AG09309 (cell line): Measurements from ENCODE around the gene RGS18.
A peak's percentile ranks its signal among the peaks of the same experiment; 100 is the strongest.
"Not testable (repeated sequence)": the region's sequence is repeated elsewhere in the genome, so short reads cannot be mapped to it uniquely, and the experiment has no call there.

Experiments used
- DNase-seq: peaks from one replicate; pipeline ENCODE4 v3.0.0-alpha.2; 2010; ENCODE audit warnings: low read depth
- H3K4me3 ChIP-seq: 2 replicates; pipeline ENCODE4 v1.5.1; 2011; ENCODE audit warnings: mild to moderate bottlenecking, low read depth, low read length, moderate library complexity; ENCODE audit not compliant: control insufficient read depth
- CTCF ChIP-seq: IDR thresholded peaks from 2 replicates; pipeline ENCODE4 v1.5.1; 2011; ENCODE audit warnings: mild to moderate bottlenecking, low read depth, low read length, inconsistent platforms; ENCODE audit not compliant: insufficient read depth, control insufficient read depth; ENCODE audit errors: missing control alignments

The RGS18 gene

DNA sequence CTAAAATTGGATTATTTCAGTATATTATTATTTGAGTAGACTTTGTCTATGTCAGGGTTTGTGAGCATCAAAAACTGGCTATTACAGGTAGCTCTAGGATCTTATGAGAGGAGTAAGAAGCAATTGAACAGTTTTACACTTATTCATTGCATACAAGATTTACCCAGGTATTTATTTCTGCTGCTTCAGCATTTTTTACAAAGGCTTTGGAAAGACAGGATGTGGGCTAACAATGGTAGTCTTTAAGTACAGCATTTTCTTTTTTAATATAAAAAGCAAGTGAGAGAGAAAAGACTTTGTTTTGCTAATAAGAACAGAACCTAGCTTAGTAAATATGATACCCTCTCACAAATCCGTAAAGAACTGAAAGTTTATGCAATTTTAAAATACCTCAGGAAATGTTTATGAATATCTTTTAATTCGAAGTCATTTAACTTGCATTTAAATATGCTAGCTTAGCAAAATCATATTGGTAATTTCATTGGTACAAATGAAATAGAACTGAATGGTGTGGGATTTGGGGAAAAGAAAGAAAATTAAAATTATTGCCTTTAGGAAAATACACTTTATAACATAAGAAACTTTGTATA lies 32.1 kb upstream of the RGS18 start:
- no peak for TF ChIP-seq CTCF
- H3K4me3 ChIP-seq, result no peak overlapping the region
- DNase-seq, result no peak

DNA sequence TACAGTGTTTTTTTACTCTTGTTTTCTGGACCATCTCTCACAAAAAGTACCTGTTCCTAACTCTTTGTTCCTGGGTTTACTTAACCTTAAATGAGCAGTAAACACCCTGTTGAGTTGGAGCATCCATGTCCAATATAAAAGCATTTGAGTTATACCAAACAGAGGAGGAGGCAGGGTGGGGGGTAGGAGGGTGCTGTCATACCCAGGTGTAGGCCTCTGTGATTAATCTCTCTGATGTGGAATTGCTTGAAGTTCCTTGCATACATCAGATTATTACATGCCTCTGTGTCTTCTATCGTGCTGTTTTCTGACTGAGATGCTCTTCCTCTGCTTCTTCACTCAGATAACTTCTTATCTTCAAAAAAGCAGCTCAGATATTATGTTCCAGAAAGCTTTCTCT lies 28.1 kb upstream of the RGS18 start:
- H3K4me3 ChIP-seq, result no peak overlapping the region
- TF ChIP-seq CTCF, result no peak
- DNase-seq, result no peak

DNA sequence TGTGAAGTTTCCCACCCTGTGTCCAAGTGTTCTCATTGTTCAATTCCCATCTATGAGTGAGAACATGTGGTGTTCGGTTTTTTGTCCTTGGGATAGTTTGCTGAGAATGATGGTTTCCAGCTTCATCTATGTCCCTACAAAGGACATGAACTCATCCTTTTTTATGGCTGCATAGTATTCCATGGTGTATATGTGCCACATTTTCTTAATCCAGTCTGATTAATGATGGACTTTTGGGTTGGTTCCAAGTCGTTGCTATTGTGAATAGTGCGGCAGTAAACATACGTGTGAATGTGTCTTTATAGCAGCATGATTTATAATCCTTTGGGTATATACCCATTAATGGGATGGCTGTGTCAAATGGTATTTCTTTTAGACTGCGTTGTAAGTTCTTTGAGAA lies 27.4 kb upstream of the RGS18 start:
- H3K4me3 ChIP-seq, DNase-seq: not testable (repeated sequence)

GRCh38 chr1:192131914-192132313 lies 26.3 kb upstream of the RGS18 start:
- no peak overlapping the region for H3K4me3 ChIP-seq
- DNase-seq, result no peak
- TF ChIP-seq CTCF, result no peak

DNA sequence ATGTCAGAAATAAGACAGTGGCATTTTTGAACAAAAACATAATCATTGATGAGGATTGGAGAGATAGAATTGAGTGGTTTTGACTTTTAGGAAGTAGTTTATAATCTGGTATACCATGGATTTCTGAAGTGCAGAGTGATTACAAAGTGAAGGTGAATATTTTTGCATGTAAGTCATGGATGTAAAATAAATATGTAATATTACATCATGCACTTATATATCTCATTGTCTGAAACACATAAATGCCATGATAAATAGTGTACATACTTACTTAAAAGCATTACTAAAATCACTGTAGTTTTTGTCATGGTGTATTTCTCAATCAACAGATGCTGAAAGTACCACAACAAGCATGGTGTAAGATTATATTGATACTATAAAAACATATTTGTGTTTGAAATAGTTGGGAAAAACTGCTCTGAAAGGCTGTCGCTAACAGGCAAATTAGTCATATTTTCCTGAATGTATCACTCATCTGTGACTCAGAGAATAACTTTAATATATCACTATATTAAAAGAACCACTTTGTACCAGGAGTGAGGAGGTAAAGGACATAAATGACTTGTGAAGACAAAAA lies 24.8 kb upstream of the RGS18 start:
- DNase-seq, result peak; percentile 11
- TF ChIP-seq CTCF, result no peak
- no peak overlapping the region for H3K4me3 ChIP-seq

GRCh38 chr1:192140382-192140781 lies 17.9 kb upstream of the RGS18 start:
- no peak overlapping the region for H3K4me3 ChIP-seq
- no peak for DNase-seq
- TF ChIP-seq CTCF, result no peak

DNA sequence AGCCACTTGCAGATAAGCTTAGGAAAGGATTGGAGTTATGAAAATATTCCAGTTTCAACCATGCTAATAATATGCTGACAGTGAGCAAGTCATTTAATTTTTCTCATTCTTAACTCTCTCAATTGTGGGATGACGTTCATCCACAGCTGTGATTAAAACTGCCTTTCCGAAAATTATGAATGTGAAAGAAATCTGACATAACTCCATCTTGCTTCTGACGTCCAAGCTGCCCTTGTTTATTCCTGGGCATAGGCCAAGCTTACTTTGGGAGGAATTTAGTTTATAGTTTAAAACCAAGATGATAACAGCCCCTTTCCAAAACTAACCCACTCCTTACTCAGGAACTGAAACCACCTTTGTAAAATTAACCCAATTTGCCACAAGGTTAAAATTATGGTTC lies 11.0 kb upstream of the RGS18 start:
- H3K4me3 ChIP-seq, result no peak overlapping the region
- no peak for TF ChIP-seq CTCF
- DNase-seq, result no peak
